PC-9 (cell line): ENCODE data around the gene SSNA1. TPM values are rescaled to one million over a fixed set of nuclear protein-coding genes. Genes with fewer than 3 reads are reported as not detected.

Experiments used
- BruUV-seq: library from RNA; stranded (reverse); fragments of 400-500 nt; replicated peaks from 2 replicates; lab custom pipeline; 2021; lab: Mats Ljungman, UMichigan
- CTCF ChIA-PET: fragments of 300-600 bp; sonication (Branson Sonifier 250); formaldehyde crosslinking; loops from one replicate; lab custom pipeline; 2022; ENCODE audit warnings: antibody characterized with exemption; lab: Charles Lee
- POLR2A ChIA-PET: fragments of 300-600 bp; sonication (Branson Sonifier 250); formaldehyde crosslinking; loops from one replicate; lab custom pipeline; 2022; ENCODE audit warnings: antibody characterized with exemption; ENCODE audit not compliant: unreplicated experiment; lab: Charles Lee
- DNase-seq, 2 experiments: peaks; one replicate each; pipeline versions ENCODE4 v3.0.0 to v3.0.0-alpha.2; 2015 to 2022; ENCODE audit warnings: mixed read lengths in 1 of 2
- H2AFZ ChIP-seq: fragments of 200-600 bp; sonication (generic); 2 replicates; pipeline ENCODE4 v1.8.1; 2017; ENCODE audit warnings: antibody characterized with exemption
- H3F3A ChIP-seq: fragments of 200-600 bp; sonication (generic); 2 replicates; pipeline ENCODE4 v1.8.1; 2017; ENCODE audit warnings: antibody characterized with exemption, mild to moderate bottlenecking, low read depth; ENCODE audit not compliant: insufficient read depth
- H3K27ac ChIP-seq: fragments of 200-600 bp; sonication (generic); 2 replicates; pipeline ENCODE4 v1.6.1; 2016; ENCODE audit warnings: mixed run types
- H3K27me3 ChIP-seq: fragments of 200-600 bp; sonication (generic); 2 replicates; pipeline ENCODE4 v1.6.1; 2016; ENCODE audit warnings: low read depth, mixed run types; ENCODE audit not compliant: insufficient read depth
- H3K36me3 ChIP-seq: fragments of 200-600 bp; sonication (generic); 2 replicates; pipeline ENCODE4 v1.6.1; 2016; ENCODE audit warnings: low read depth, mixed run types
- H3K4me1 ChIP-seq: fragments of 200-600 bp; sonication (generic); replicated peaks from 2 replicates; pipeline ENCODE4 v1.6.1; 2016; ENCODE audit warnings: mixed run types; ENCODE audit not compliant: insufficient read depth
- H3K4me2 ChIP-seq: fragments of 200-600 bp; sonication (generic); 2 replicates; pipeline ENCODE4 v1.6.1; 2017; ENCODE audit warnings: mixed run types
- H3K4me3 ChIP-seq: fragments of 200-600 bp; sonication (generic); 2 replicates; pipeline ENCODE4 v1.6.1; 2016; ENCODE audit warnings: mixed run types
- H3K79me2 ChIP-seq: fragments of 200-600 bp; sonication (generic); 2 replicates; pipeline ENCODE4 v1.6.1; 2017; ENCODE audit warnings: low read depth, mixed run types
- H3K9me2 ChIP-seq: fragments of 200-600 bp; sonication (generic); 2 replicates; pipeline ENCODE4 v1.8.1; 2017; ENCODE audit warnings: mild to moderate bottlenecking; ENCODE audit not compliant: insufficient read depth
- H3K9me3 ChIP-seq: fragments of 200-600 bp; sonication (generic); 2 replicates; pipeline ENCODE4 v1.8.1; 2016; ENCODE audit warnings: low read depth; ENCODE audit not compliant: insufficient read depth
- H4K20me1 ChIP-seq: fragments of 200-600 bp; sonication (generic); 2 replicates; pipeline ENCODE4 v1.8.1; 2017; ENCODE audit not compliant: insufficient read depth
- CTCF ChIP-seq: fragments of 200-600 bp; sonication (generic); conservative IDR thresholded peaks from 2 replicates; pipeline ENCODE4 v1.6.1; 2017; ENCODE audit warnings: mixed run types, antibody characterized with exemption, mild to moderate bottlenecking, moderate library complexity
- EZH2 ChIP-seq: fragments of 200-600 bp; sonication (generic); IDR thresholded peaks from 2 replicates; pipeline ENCODE4 v1.8.0; 2017; ENCODE audit warnings: antibody characterized with exemption, low read depth
- intact Hi-C: fragments of 100-400 bp; cut with micrococcal nuclease; formaldehyde crosslinking; loops from one replicate; pipeline ENCODE4 v1.10.0; 2022; ENCODE audit not compliant: unreplicated experiment
- total RNA-seq: library from RNA; stranded (reverse); gene quantifications from 2 replicates; pipeline ENCODE4 v1.2.3, GENCODE V29; 2021

Gene SSNA1
- total RNA-seq, 1 experiment from 2014 or later, result 98.7 TPM

- H2AFZ ChIP-seq, result no peak overlapping the region
- POLR2A ChIA-PET, result interaction anchor here (0.5 to 0.6 kb wide), 3 partner anchors 19 to 55 kb away, joined by 3 to 4 read pairs (median 3); no protein-coding TSS in a partner anchor
- no peaks in the 10 kb centered on the region for H3K36me3 ChIP-seq
- no peak overlapping the region for H3K27ac ChIP-seq
- H3K4me3 ChIP-seq, result peak overlapping the region; percentile 63
- H3K79me2 ChIP-seq, result peaks cover 7% of the 10 kb centered on the region; the same call in 1 of the 2 replicates
- H3K4me1 ChIP-seq, result peaks cover 54% of the 10 kb centered on the region
- H3K27me3 ChIP-seq, result no peaks in the 10 kb centered on the region
- CTCF ChIA-PET, result interaction anchor here (0.6 kb wide), 1 partner anchor 553 kb away, joined by 3 read pairs; no protein-coding TSS in a partner anchor
- H3K9me3 ChIP-seq, result no peaks in the 10 kb centered on the region
- H3K9me2 ChIP-seq, result no peaks in the 10 kb centered on the region
- peak overlapping the region; percentile 75 for H3K4me2 ChIP-seq
- no peak for TF ChIP-seq CTCF
- TF ChIP-seq EZH2, result no peak
- intact Hi-C loops, result loop anchor here (1.0 kb wide), 1 partner anchor 22 kb away; no protein-coding TSS in a partner anchor
- no peak for DNase-seq
- peaks cover 62% of the 10 kb centered on the region for H3F3A ChIP-seq
- BruUV-seq, result no TSS peak
- H4K20me1 ChIP-seq, result no peaks in the 10 kb centered on the region; the same call in 1 of the 2 replicates
These were observed 33.1 kb downstream of the SSNA1 start for GRCh38 chr9:137221506-137222111.

GRCh38 chr9:137222190-137223077 lies 34.0 kb downstream of the SSNA1 start, which contains the start of gene RNF208:
Gene RNF208 (minus strand): TSS chr9:137222240. CDS start chr9:137221212, 1,028 bp downstream.
- Histone ChIP-seq H4K20me1 (no peaks in the 10 kb centered on the region; the same call in 1 of the 2 replicates), H3K36me3 (no peaks in the 10 kb centered on the region), H3K79me2 (peaks cover 7% of the 10 kb centered on the region; the same call in 1 of the 2 replicates), H2AFZ (peak within 1 kb of the TSS; percentile 75), H3K27me3 (no peaks in the 10 kb centered on the region), H3K27ac (peak within 1 kb of the TSS; percentile 38), H3K9me3 (no peaks in the 10 kb centered on the region), H3K4me1 (peaks cover 54% of the 10 kb centered on the region), H3K4me3 (peak within 1 kb of the TSS; percentile 90), H3K9me2 (no peaks in the 10 kb centered on the region), H3F3A (peaks cover 66% of the 10 kb centered on the region), H3K4me2 (peak within 1 kb of the TSS; percentile 99)
- TF ChIP-seq CTCF (no peak), EZH2 (no peak)
- no peak for DNase-seq
- intact Hi-C loops, result loop anchor here (1.0 kb wide), 2 partner anchors 21 to 24 kb away; no protein-coding TSS in a partner anchor
- no TSS peak for BruUV-seq
- ChIA-PET POLR2A (interaction anchor here (0.6 to 1.8 kb wide), 8 partner anchors 18 to 93 kb away, joined by 3 to 18 read pairs (median 8); partner anchors contain the start of genes ANAPC2, SSNA1 and TUBB4B), CTCF (interaction anchor here (0.6 kb wide), 1 partner anchor 27 kb away, joined by 3 read pairs; no protein-coding TSS in a partner anchor)
